IPS DF 6.9 (cell line): Measurements from ENCODE around the gene KL.

Experiments
- DNase-seq: peaks from one replicate; pipeline ENCODE4 v3.0.0-alpha.2; 2013; ENCODE audit warnings: low read depth, low spot score
- H3K27ac ChIP-seq: one replicate; pipeline ENCODE4 v1.5.1; 2013; ENCODE audit warnings: low read length, control low read depth
- H3K27me3 ChIP-seq: 2 replicates; pipeline ENCODE4 v1.6.1; 2013; ENCODE audit warnings: mild to moderate bottlenecking, low read length; ENCODE audit not compliant: control insufficient read depth, insufficient read depth
- H3K36me3 ChIP-seq: 2 replicates; pipeline ENCODE4 v1.6.1; 2013; ENCODE audit warnings: low read length; ENCODE audit not compliant: control insufficient read depth, insufficient read depth
- H3K4me1 ChIP-seq: 2 replicates; pipeline ENCODE4 v1.6.1; 2013; ENCODE audit warnings: low read length; ENCODE audit not compliant: control insufficient read depth, insufficient read depth
- H3K4me3 ChIP-seq: 2 replicates; pipeline ENCODE4 v1.5.1; 2013; ENCODE audit warnings: mild to moderate bottlenecking, low read length
- H3K9me3 ChIP-seq: 2 replicates; pipeline ENCODE4 v1.6.1; 2013; ENCODE audit warnings: low read length, inconsistent platforms; ENCODE audit not compliant: control insufficient read depth, insufficient read depth
- WGBS: extraction: QIAGEN DNeasy Blood & Tissue Kit; methylation state at CpG from one replicate; pipeline ENCODE4 v1.1.7; 2013; ENCODE audit warnings: mixed read lengths, missing lambda C conversion rate; ENCODE audit not compliant: insufficient read length, insufficient coverage; 5-methylcytosine and 5-hydroxymethylcytosine counted together

The KL gene

GRCh38 chr13:33016414-33017322 lies at the start of gene KL:
TSS of gene KL (plus strand) at chr13:33016423. CDS start at chr13:33016441, 18 bp downstream.
- no peak within 1 kb of the TSS for H3K27ac ChIP-seq
- no CpG with 5 or more reads among the region's 106 CpGs for WGBS
- no peak for DNase-seq
- H3K4me1 ChIP-seq: no peaks in the 10 kb centered on the region; the same call in 1 of the 2 replicates
- no peaks in the 10 kb centered on the region for H3K9me3 ChIP-seq
- no peaks in the 10 kb centered on the region for H3K36me3 ChIP-seq
- H3K27me3 ChIP-seq: peaks cover 23% of the 10 kb centered on the region
- H3K4me3 ChIP-seq: peak within 1 kb of the TSS; percentile 34; the same call in 1 of the 2 replicates

GRCh38 chr13:32967584-32968182 lies 48.5 kb upstream of the KL start:
- Histone ChIP-seq H3K9me3 (no peaks in the 10 kb centered on the region), H3K36me3 (no peaks in the 10 kb centered on the region), H3K4me1 (no peaks in the 10 kb centered on the region), H3K4me3 (no peak overlapping the region), H3K27me3 (no peaks in the 10 kb centered on the region), H3K27ac (no peak overlapping the region)
- WGBS: no CpG with 5 or more reads among the region's 5 CpGs
- DNase-seq: no peak

GRCh38 chr13:32968316-32968715 lies 47.9 kb upstream of the KL start:
- no CpG with 5 or more reads among the region's 1 CpG for WGBS
- Histone ChIP-seq H3K27ac (no peak overlapping the region), H3K9me3 (no peaks in the 10 kb centered on the region), H3K4me1 (no peaks in the 10 kb centered on the region), H3K4me3 (no peak overlapping the region), H3K36me3 (no peaks in the 10 kb centered on the region), H3K27me3 (no peaks in the 10 kb centered on the region)
- no peak for DNase-seq

- Histone ChIP-seq H3K9me3 (no peaks in the 10 kb centered on the region), H3K4me3 (no peak overlapping the region), H3K27me3 (no peaks in the 10 kb centered on the region), H3K36me3 (no peaks in the 10 kb centered on the region), H3K27ac (no peak overlapping the region), H3K4me1 (no peaks in the 10 kb centered on the region)
- DNase-seq: no peak
- no CpG with 5 or more reads among the region's 3 CpGs for WGBS
Observed at GRCh38 chr13:32968793-32969192, 47.4 kb upstream of the KL start.

GRCh38 chr13:32969516-32969941 lies 46.7 kb upstream of the KL start:
- H3K27ac ChIP-seq: no peak overlapping the region
- no peaks in the 10 kb centered on the region for H3K36me3 ChIP-seq
- no peaks in the 10 kb centered on the region for H3K4me1 ChIP-seq
- no peak for DNase-seq
- WGBS: no CpG with 5 or more reads among the region's 7 CpGs
- H3K27me3 ChIP-seq: no peaks in the 10 kb centered on the region
- no peaks in the 10 kb centered on the region for H3K9me3 ChIP-seq
- no peak overlapping the region for H3K4me3 ChIP-seq

- WGBS: no CpG with 5 or more reads among the region's 7 CpGs
- Histone ChIP-seq H3K4me3 (no peak overlapping the region), H3K27me3 (no peaks in the 10 kb centered on the region), H3K36me3 (no peaks in the 10 kb centered on the region), H3K27ac (no peak overlapping the region), H3K9me3 (no peaks in the 10 kb centered on the region), H3K4me1 (no peaks in the 10 kb centered on the region)
- DNase-seq: no peak
Observed at GRCh38 chr13:32976056-32976805, 40.0 kb upstream of the KL start.

- H3K9me3 ChIP-seq: no peaks in the 10 kb centered on the region
- no peak overlapping the region for H3K4me3 ChIP-seq
- H3K4me1 ChIP-seq: no peaks in the 10 kb centered on the region
- H3K27me3 ChIP-seq: no peaks in the 10 kb centered on the region
- DNase-seq: no peak
- H3K36me3 ChIP-seq: no peaks in the 10 kb centered on the region
- H3K27ac ChIP-seq: no peak overlapping the region
- no CpG with 5 or more reads among the region's 2 CpGs for WGBS
Observed at GRCh38 chr13:32976912-32977311, 39.3 kb upstream of the KL start.

GRCh38 chr13:32977321-32977720 lies 38.9 kb upstream of the KL start:
- Histone ChIP-seq H3K4me3 (no peak overlapping the region), H3K4me1 (no peaks in the 10 kb centered on the region)

GRCh38 chr13:32978278-32978677 lies 37.9 kb upstream of the KL start:
- Histone ChIP-seq H3K4me1 (no peaks in the 10 kb centered on the region), H3K4me3 (no peak overlapping the region), H3K36me3 (no peaks in the 10 kb centered on the region), H3K27me3 (no peaks in the 10 kb centered on the region), H3K27ac (no peak overlapping the region), H3K9me3 (no peaks in the 10 kb centered on the region)
- DNase-seq: no peak
- no CpG with 5 or more reads among the region's 4 CpGs for WGBS

More at GRCh38 chr13:32977321-32977720, 38.9 kb upstream of the KL start:
- H3K36me3 ChIP-seq: no peaks in the 10 kb centered on the region
- no peak overlapping the region for H3K27ac ChIP-seq
- no peaks in the 10 kb centered on the region for H3K9me3 ChIP-seq
- no CpG with 5 or more reads among the region's 7 CpGs for WGBS
- DNase-seq: no peak
- no peaks in the 10 kb centered on the region for H3K27me3 ChIP-seq

- Histone ChIP-seq H3K4me1 (no peaks in the 10 kb centered on the region), H3K4me3 (no peak overlapping the region), H3K9me3 (no peaks in the 10 kb centered on the region), H3K27ac (no peak overlapping the region), H3K27me3 (no peaks in the 10 kb centered on the region), H3K36me3 (no peaks in the 10 kb centered on the region)
- WGBS: 100% methylated on average over 1 of the region's 3 CpGs
- no peak for DNase-seq
Observed at GRCh38 chr13:32983058-32983457, 33.2 kb upstream of the KL start.
